ENCODE data around the gene CASZ1. TPM values are rescaled to one million over a fixed set of nuclear protein-coding genes. Genes with fewer than 3 reads are reported as not detected.

CASZ1 gene
- total and polyA plus RNA-seq, 9 of the 15 experiments (the other 6 are each of a cell fraction or from before 2014, with no cell fraction given): 0.01 to 4.0 (median 0.76) TPM; not detected in 1

DNA sequence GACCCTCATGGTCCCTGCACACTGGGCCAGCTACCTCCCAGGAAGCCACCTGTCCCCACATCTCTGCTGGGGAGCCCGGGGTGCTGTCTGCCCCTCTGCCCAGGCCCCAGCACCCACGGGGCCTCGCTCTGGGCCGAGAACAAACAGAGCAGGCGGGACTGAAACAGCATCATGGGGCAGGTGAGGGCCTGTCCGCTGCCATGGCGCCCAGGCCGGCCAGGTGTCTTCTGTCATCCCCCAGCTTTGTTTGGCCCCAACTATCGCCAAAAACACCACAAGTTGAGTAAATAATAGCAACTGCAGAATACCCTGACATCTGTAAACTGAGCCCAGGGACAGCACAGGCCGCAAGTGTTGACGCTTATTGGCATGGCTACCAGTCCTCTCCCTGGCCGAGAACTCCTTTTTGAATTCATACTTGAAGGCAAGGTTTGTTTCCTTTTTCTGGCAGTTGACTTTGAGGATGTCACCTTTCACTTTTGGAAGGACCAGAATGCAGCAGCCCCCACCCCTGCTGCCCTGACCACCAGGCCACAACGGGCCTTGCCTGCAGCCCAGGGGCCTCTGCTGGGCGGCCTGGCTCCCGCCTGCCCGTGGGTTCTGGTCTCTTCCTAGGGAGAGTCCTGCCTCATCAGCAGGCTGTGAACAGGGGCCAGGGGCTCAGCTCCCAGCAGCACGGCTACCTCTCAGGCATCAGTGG is 152.7 kb downstream of the CASZ1 start:
- CTCF ChIA-PET (ENCODE audit: low intra/inter-chr PET ratio): no interaction called here
- POLR2A ChIA-PET: interaction anchor here (0.7 to 1.5 kb wide), 3 partner anchors 9 to 185 kb away, joined by 3 to 6 read pairs (median 4); no protein-coding TSS in a partner anchor
- 20% methylated on average over 17 of the region's 17 CpGs for WGBS (ENCODE audit: insufficient coverage, low coverage, missing lambda C conversion rate)
- H3K27me3 ChIP-seq (ENCODE audit: control insufficient read depth in 2 of 2, insufficient read depth in 2 of 2, low read length in 2 of 2): peaks cover 18 to 56% of the 10 kb centered on the region in 2 experiments; a peak in 4 of 5 replicates
- no peak overlapping the region for H3K27ac ChIP-seq (ENCODE audit: extremely low read depth, low read depth, low read length)
- H4K20me1 ChIP-seq (replicated peaks; ENCODE audit: control insufficient read depth, insufficient read depth, low read length): peaks cover 19% of the 10 kb centered on the region
- H3K9me3 ChIP-seq (replicated peaks; ENCODE audit: control insufficient read depth, insufficient read depth, low read depth, low read length): no peaks in the 10 kb centered on the region
- H3K4me2 ChIP-seq (ENCODE audit: insufficient read depth, low read length): no peak overlapping the region
- no peaks in the 10 kb centered on the region for H3K9me1 ChIP-seq (ENCODE audit: control insufficient read depth, insufficient read depth, low read length)
- in situ Hi-C loops (cut with MboI): no loop called here
- FAIRE-seq (no peak), ATAC-seq (no peak), DNase-seq (ENCODE audit: extremely low read depth in 1 of 4, low spot score in 3 of 4) (no peak)
- no peaks in the 10 kb centered on the region for H3K36me3 ChIP-seq (ENCODE audit: control insufficient read depth, insufficient read depth, low read length)
- no peak overlapping the region for H3K4me3 ChIP-seq
- BruUV-seq (replicated peaks): no TSS peak
- intact Hi-C loops (cut with micrococcal nuclease): no loop called here
- no peak overlapping the region for H3K9ac ChIP-seq (ENCODE audit: insufficient read depth in 1 of 2, low read depth in 2 of 2, low read length in 2 of 2)
- H3K79me2 ChIP-seq (ENCODE audit: control insufficient read depth, insufficient read depth, low read length): no peaks in the 10 kb centered on the region
- peaks cover 0 to 68% of the 10 kb centered on the region in 2 experiments; a peak in 3 of 5 replicates for H3K4me1 ChIP-seq (replicated peaks in 1 of 2; ENCODE audit: control insufficient read depth in 2 of 2, insufficient read depth in 2 of 2, low read length in 2 of 2)
- H2AFZ ChIP-seq (ENCODE audit: low read depth, low read length): no peak overlapping the region
- TF ChIP-seq ZNF384 (IDR thresholded peaks at IDR 0.05; ENCODE audit: low read depth, low read length) (no peak), ZBED1 (IDR thresholded peaks at IDR 0.05) (no peak), PML (IDR thresholded peaks at IDR 0.05; ENCODE audit: low read length) (no peak), MCM5 (IDR thresholded peaks at IDR 0.05; ENCODE audit: low read depth) (no peak), WHSC1 (IDR thresholded peaks at IDR 0.05; ENCODE audit: low read length) (no peak), YY1 (IDR thresholded peaks at IDR 0.05; ENCODE audit: borderline replicate concordance in 1 of 3, control insufficient read depth in 1 of 3, extremely low read depth in 1 of 3, insufficient read depth in 3 of 3, insufficient read length in 1 of 3, insufficient replicate concordance in 2 of 3, low read depth in 1 of 3, low read length in 2 of 3) (no peak), PCBP1 (IDR thresholded peaks at IDR 0.05; ENCODE audit: low read depth, low read length, poor library complexity, severe bottlenecking) (no peak), TAL1 (IDR thresholded peaks at IDR 0.05) (no peak), MAZ (CRISPR knock-in tag; conservative IDR thresholded peaks at IDR 0.05 in 1 of 2, IDR thresholded peaks at IDR 0.05 in 1 of 2) (no peak)
- TF ChIP-seq, protein P1, sequence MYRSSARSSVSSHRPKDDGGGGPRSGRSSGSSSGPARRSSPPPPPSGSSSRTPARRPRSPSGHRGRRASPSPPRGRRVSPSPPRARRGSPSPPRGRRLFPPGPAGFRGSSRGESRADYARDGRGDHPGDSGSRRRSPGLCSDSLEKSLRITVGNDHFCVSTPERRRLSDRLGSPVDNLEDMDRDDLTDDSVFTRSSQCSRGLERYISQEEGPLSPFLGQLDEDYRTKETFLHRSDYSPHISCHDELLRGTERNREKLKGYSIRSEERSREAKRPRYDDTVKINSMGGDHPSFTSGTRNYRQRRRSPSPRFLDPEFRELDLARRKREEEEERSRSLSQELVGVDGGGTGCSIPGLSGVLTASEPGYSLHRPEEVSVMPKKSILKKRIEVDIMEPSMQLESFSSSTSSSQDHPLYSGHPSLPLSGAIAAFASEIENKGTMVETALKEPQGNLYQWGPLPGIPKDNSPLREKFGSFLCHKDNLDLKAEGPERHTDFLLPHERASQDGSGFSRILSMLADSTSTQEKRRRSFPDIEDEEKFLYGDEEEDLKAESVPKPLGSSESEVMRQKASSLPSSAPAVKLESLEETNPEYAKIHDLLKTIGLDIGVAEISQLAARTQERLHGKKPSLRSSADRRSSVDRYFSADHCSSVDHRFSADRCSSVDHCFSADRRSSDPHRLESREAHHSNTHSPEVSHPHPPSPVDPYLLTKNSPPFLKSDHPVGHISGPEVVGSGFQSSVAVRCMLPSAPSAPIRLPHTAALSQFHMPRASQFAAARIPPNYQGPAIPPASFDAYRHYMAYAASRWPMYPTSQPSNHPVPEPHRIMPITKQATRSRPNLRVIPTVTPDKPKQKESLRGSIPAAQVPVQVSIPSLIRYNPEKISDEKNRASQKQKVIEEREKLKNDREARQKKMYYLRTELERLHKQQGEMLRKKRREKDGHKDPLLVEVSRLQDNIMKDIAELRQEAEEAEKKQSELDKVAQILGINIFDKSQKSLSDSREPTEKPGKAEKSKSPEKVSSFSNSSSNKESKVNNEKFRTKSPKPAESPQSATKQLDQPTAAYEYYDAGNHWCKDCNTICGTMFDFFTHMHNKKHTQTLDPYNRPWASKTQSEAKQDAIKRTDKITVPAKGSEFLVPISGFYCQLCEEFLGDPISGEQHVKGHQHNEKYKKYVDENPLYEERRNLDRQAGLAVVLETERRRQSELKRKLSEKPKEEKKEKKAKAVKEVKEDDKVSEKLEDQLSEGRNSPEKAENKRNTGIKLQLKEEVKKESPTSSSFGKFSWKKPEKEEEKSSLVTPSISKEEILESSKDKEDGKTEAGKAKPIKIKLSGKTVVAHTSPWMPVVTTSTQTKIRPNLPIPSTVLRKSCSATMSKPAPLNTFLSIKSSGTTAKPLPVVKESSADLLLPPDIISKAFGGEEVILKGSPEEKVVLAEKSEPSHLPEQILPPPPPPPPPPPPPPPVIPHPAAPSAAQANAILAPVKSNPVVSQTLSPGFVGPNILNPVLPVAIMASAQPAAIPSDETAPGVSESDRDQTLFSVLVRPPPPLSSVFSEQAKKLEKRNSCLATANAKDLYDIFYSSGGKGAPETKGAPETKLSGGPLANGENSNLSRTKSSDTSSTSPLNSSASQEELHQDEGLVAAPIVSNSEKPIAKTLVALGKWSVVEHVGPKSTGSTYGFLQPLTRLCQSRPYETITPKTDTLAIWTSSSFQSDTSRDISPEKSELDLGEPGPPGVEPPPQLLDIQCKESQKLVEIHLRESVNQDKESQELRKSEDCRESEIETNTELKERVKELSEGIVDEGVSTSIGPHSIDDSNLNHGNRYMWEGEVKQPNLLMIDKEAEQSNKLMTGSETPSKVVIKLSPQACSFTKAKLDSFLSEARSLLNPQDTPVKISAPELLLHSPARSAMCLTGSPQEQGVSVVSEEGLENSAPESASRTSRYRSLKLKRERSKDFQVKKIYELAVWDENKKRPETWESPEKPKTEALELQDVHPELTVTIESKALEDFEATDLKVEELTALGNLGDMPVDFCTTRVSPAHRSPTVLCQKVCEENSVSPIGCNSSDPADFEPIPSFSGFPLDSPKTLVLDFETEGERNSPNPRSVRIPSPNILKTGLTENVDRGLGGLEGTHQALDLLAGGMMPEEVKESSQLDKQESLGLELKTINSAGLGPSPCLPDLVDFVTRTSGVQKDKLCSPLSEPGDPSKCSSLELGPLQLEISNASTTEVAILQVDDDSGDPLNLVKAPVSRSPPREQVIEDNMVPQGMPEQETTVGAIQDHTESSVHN (IDR thresholded peaks at IDR 0.05; ENCODE audit: borderline replicate concordance in 1 of 2, low read depth in 1 of 2): no peak
- TF ChIP-seq, protein P2, sequence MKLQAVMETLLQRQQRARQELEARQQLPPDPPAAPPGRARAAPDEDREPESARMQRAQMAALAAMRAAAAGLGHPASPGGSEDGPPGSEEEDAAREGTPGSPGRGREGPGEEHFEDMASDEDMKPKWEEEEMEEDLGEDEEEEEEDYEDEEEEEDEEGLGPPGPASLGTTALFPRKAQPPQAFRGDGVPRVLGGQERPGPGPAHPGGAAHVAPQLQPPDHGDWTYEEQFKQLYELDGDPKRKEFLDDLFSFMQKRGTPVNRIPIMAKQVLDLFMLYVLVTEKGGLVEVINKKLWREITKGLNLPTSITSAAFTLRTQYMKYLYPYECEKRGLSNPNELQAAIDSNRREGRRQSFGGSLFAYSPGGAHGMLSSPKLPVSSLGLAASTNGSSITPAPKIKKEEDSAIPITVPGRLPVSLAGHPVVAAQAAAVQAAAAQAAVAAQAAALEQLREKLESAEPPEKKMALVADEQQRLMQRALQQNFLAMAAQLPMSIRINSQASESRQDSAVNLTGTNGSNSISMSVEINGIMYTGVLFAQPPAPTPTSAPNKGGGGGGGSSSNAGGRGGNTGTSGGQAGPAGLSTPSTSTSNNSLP (IDR thresholded peaks at IDR 0.05; ENCODE audit: borderline replicate concordance, low read depth, low read length): no peak
